H9 (cell line): ENCODE measurements around the gene PLB1. TPM values are rescaled to one million over a fixed set of nuclear protein-coding genes. Genes with fewer than 3 reads are reported as not detected.

Source experiments
- DNase-seq: peaks from one replicate; pipeline ENCODE4 v3.0.0-alpha.2; 2017
- H2AFZ ChIP-seq: one replicate; pipeline ENCODE4 v1.6.1; 2013; ENCODE audit warnings: mild to moderate bottlenecking, low read length, control low read depth, moderate library complexity
- H2AK5ac ChIP-seq: 2 replicates; pipeline ENCODE4 v1.6.1; 2013; ENCODE audit warnings: low read length, control low read depth, mixed read lengths; ENCODE audit not compliant: insufficient read length
- H2BK120ac ChIP-seq: one replicate; pipeline ENCODE4 v1.6.1; 2013; ENCODE audit warnings: low read depth, mild to moderate bottlenecking, low read length, control low read depth, inconsistent platforms; ENCODE audit not compliant: poor library complexity, severe bottlenecking
- H2BK12ac ChIP-seq: 2 replicates; pipeline ENCODE4 v1.6.1; 2013; ENCODE audit warnings: low read length, control low read depth, mixed read lengths, low read depth; ENCODE audit not compliant: insufficient read length
- H2BK15ac ChIP-seq: 2 replicates; pipeline ENCODE4 v1.6.1; 2013; ENCODE audit warnings: low read depth, low read length, control low read depth
- H2BK20ac ChIP-seq: one replicate; pipeline ENCODE4 v1.6.1; 2013; ENCODE audit warnings: low read depth, mild to moderate bottlenecking, low read length, control low read depth, inconsistent platforms; ENCODE audit not compliant: poor library complexity, severe bottlenecking
- H2BK5ac ChIP-seq: 2 replicates; pipeline ENCODE4 v1.6.1; 2013; ENCODE audit warnings: low read length, control low read depth, mixed read lengths; ENCODE audit not compliant: insufficient read length
- H3K14ac ChIP-seq: 2 replicates; pipeline ENCODE4 v1.6.1; 2013; ENCODE audit warnings: low read length, control low read depth; ENCODE audit not compliant: insufficient read depth
- H3K18ac ChIP-seq: 2 replicates; pipeline ENCODE4 v1.6.1; 2013; ENCODE audit warnings: low read depth, mild to moderate bottlenecking, mixed read lengths, low read length, control low read depth; ENCODE audit not compliant: insufficient read length
- H3K23ac ChIP-seq: 2 replicates; pipeline ENCODE4 v1.6.1; 2013; ENCODE audit warnings: low read length, control low read depth, mixed read lengths, low read depth; ENCODE audit not compliant: insufficient read length
- H3K23me2 ChIP-seq: 2 replicates; pipeline ENCODE4 v1.6.1; 2013; ENCODE audit warnings: low read depth, mild to moderate bottlenecking, mixed read lengths, low read length, control low read depth; ENCODE audit not compliant: insufficient read length, poor library complexity, severe bottlenecking
- H3K27ac ChIP-seq: 2 replicates; pipeline ENCODE4 v1.5.1; 2013; ENCODE audit warnings: low read length, control low read depth, mixed read lengths, low read depth; ENCODE audit not compliant: insufficient read length
- H3K27me3 ChIP-seq: 2 replicates; pipeline ENCODE4 v1.6.1; 2013; ENCODE audit warnings: low read length, control low read depth, inconsistent platforms; ENCODE audit not compliant: insufficient read depth
- H3K4ac ChIP-seq: 2 replicates; pipeline ENCODE4 v1.6.1; 2013; ENCODE audit warnings: low read depth, mild to moderate bottlenecking, control low read depth, inconsistent platforms, low read length, moderate library complexity
- H3K4me1 ChIP-seq: 2 replicates; pipeline ENCODE4 v1.6.1; 2013; ENCODE audit warnings: low read length, control low read depth, inconsistent platforms; ENCODE audit not compliant: insufficient read depth
- H3K4me2 ChIP-seq: 2 replicates; pipeline ENCODE4 v1.6.1; 2013; ENCODE audit warnings: low read length, control low read depth, mixed read lengths; ENCODE audit not compliant: insufficient read length, insufficient read depth
- H3K56ac ChIP-seq: 2 replicates; pipeline ENCODE4 v1.6.1; 2013; ENCODE audit warnings: low read depth, mild to moderate bottlenecking, mixed read lengths, low read length, control low read depth; ENCODE audit not compliant: insufficient read length
- H3K79me1 ChIP-seq: 2 replicates; pipeline ENCODE4 v1.6.1; 2013; ENCODE audit warnings: low read depth, mild to moderate bottlenecking, moderate library complexity, low read length, control low read depth, inconsistent platforms; ENCODE audit not compliant: insufficient read depth, poor library complexity, severe bottlenecking
- H3K79me2 ChIP-seq: 2 replicates; pipeline ENCODE4 v1.6.1; 2013; ENCODE audit warnings: low read length, control low read depth, inconsistent platforms; ENCODE audit not compliant: insufficient read depth
- H3K9ac ChIP-seq: 2 replicates; pipeline ENCODE4 v1.6.1; 2013; ENCODE audit warnings: low read length, control low read depth, mixed read lengths; ENCODE audit not compliant: insufficient read length; ENCODE audit errors: extremely low read depth
- H3K9me3 ChIP-seq: one replicate; pipeline ENCODE4 v1.6.1; 2013; ENCODE audit warnings: low read depth, low read length, inconsistent platforms; ENCODE audit not compliant: control insufficient read depth
- H3T11ph ChIP-seq: one replicate; pipeline ENCODE4 v1.6.1; 2013; ENCODE audit warnings: mild to moderate bottlenecking, low read length, control low read depth, inconsistent platforms
- H4K20me1 ChIP-seq: one replicate; pipeline ENCODE4 v1.6.1; 2013; ENCODE audit not compliant: control insufficient read depth, insufficient read length, insufficient read depth
- H4K5ac ChIP-seq: 2 replicates; pipeline ENCODE4 v1.6.1; 2013; ENCODE audit warnings: low read depth, mild to moderate bottlenecking, mixed read lengths, low read length, control low read depth; ENCODE audit not compliant: insufficient read length
- H4K8ac ChIP-seq: replicated peaks from 2 replicates; pipeline ENCODE4 v1.6.1; 2013; ENCODE audit warnings: low read length, control low read depth, mixed read lengths, low read depth; ENCODE audit not compliant: insufficient read length
- H4K91ac ChIP-seq: 2 replicates; pipeline ENCODE4 v1.6.1; 2013; ENCODE audit warnings: low read depth, mild to moderate bottlenecking, moderate library complexity, mixed read lengths, low read length, control low read depth; ENCODE audit not compliant: insufficient read length
- H3K27ac Mint-ChIP-seq, 3 experiments: 2 replicates in 2 of 3; 3 replicates in 1 of 3; pipeline ENCODE4 v1.8.0; 2020 to 2021; ENCODE audit warnings: mixed read lengths in 3 of 3, mild to moderate bottlenecking in 1 of 3, moderate library complexity in 1 of 3
- H3K27me3 Mint-ChIP-seq: 2 replicates; pipeline ENCODE4 v1.8.0; 2021; ENCODE audit warnings: low read depth, mild to moderate bottlenecking, moderate library complexity, mixed read lengths
- H3K36me3 Mint-ChIP-seq, 3 experiments: 2 replicates in 2 of 3; 3 replicates in 1 of 3; pipeline ENCODE4 v1.8.0; 2020 to 2021; ENCODE audit warnings: low read depth in 3 of 3, mixed read lengths in 3 of 3; ENCODE audit not compliant: insufficient read depth in 1 of 3
- H3K4me1 Mint-ChIP-seq, 2 experiments: 2 replicates each; pipeline ENCODE4 v1.8.0; 2020; ENCODE audit warnings: mixed read lengths in 2 of 2
- H3K4me3 Mint-ChIP-seq, 2 experiments: 2 replicates in 1 of 2; 3 replicates in 1 of 2; pipeline ENCODE4 v1.8.0; 2020 to 2021; ENCODE audit warnings: mild to moderate bottlenecking in 2 of 2, mixed read lengths in 2 of 2, moderate library complexity in 1 of 2
- H3K9me3 Mint-ChIP-seq, 2 experiments: 2 replicates in 1 of 2; 3 replicates in 1 of 2; pipeline ENCODE4 v1.8.0; 2020; ENCODE audit warnings: mild to moderate bottlenecking in 2 of 2, mixed read lengths in 2 of 2, moderate library complexity in 1 of 2
- CTCF ChIP-seq: fragments of 200-600 bp; sonication (generic); conservative IDR thresholded peaks from 3 replicates; pipeline ENCODE4 v1.8.0; 2021; ENCODE audit warnings: antibody characterized with exemption, mild to moderate bottlenecking
- WGBS: extraction: QIAGEN DNeasy Blood & Tissue Kit; methylation state at CpG from one replicate; pipeline ENCODE4 v1.1.7; 2013; ENCODE audit warnings: missing lambda C conversion rate, low lambda C conversion rate, mixed read lengths; ENCODE audit not compliant: insufficient read length; ENCODE audit errors: extremely low coverage; 5-methylcytosine and 5-hydroxymethylcytosine counted together
- total RNA-seq: library from RNA; stranded (reverse); gene quantifications from 2 replicates; pipeline ENCODE4 v1.2.1, GENCODE V29; 2021

The PLB1 gene
- total RNA-seq, 1 experiment from 2014 or later = not detected

- no peak overlapping the region for H3K27ac Mint-ChIP-seq
- H2BK20ac ChIP-seq = no peak overlapping the region
- H3K4me1 ChIP-seq = no peaks in the 10 kb centered on the region
- H3K4ac ChIP-seq = no peak overlapping the region
- no peak for TF ChIP-seq CTCF
- no peak overlapping the region for H4K5ac ChIP-seq
- H3K23ac ChIP-seq = no peak overlapping the region
- H3K27me3 Mint-ChIP-seq = peaks cover 1% of the 10 kb centered on the region
- no peak overlapping the region for H3K9ac ChIP-seq
- no peak overlapping the region for H2BK5ac ChIP-seq
- H3K56ac ChIP-seq = no peak overlapping the region
- no peak overlapping the region for H3K14ac ChIP-seq
- no peak overlapping the region for H2BK15ac ChIP-seq
- H3K36me3 Mint-ChIP-seq = no peaks in the 10 kb centered on the region
- no peak overlapping the region for H3K4me2 ChIP-seq
- H3T11ph ChIP-seq = no peak overlapping the region
- no peak overlapping the region for H2AFZ ChIP-seq
- no peaks in the 10 kb centered on the region for H3K9me3 Mint-ChIP-seq
- no peaks in the 10 kb centered on the region for H3K23me2 ChIP-seq
- WGBS = no CpG with 5 or more reads among the region's 7 CpGs
- H4K20me1 ChIP-seq = no peaks in the 10 kb centered on the region
- H4K91ac ChIP-seq = no peak overlapping the region
- DNase-seq = no peak
- no peak overlapping the region for H2BK12ac ChIP-seq
- H3K27ac ChIP-seq = no peak overlapping the region
- no peaks in the 10 kb centered on the region for H3K79me1 ChIP-seq
- H3K79me2 ChIP-seq = no peaks in the 10 kb centered on the region
- no peak overlapping the region for H2AK5ac ChIP-seq
- no peak overlapping the region for H4K8ac ChIP-seq
- H3K4me3 Mint-ChIP-seq = no peak overlapping the region
- H3K9me3 ChIP-seq = no peaks in the 10 kb centered on the region
- no peaks in the 10 kb centered on the region for H3K27me3 ChIP-seq
- H3K4me1 Mint-ChIP-seq = peaks cover 0 to 4% of the 10 kb centered on the region in 2 experiments; a peak in 3 of 4 replicates
- H3K18ac ChIP-seq = no peak overlapping the region
- no peak overlapping the region for H2BK120ac ChIP-seq
These were observed 51.5 kb downstream of the PLB1 start for GRCh38 chr2:28547223-28547860.
